Common myeloid progenitor, CD34-positive (primary cell): Measurements from ENCODE around the gene TMPRSS6.

Experiments
- CTCF ChIA-PET: fragments of 350-600 bp; sonication (Branson Sonifier 250); formaldehyde crosslinking; loops from one replicate; lab custom pipeline; 2021; ENCODE audit warnings: antibody characterized with exemption; lab: Charles Lee
- POLR2A ChIA-PET: fragments of 350-600 bp; sonication (Branson Sonifier 250); formaldehyde crosslinking; loops from one replicate; lab custom pipeline; 2021; ENCODE audit warnings: antibody characterized with exemption; lab: Charles Lee
- DNase-seq, 3 donors: peaks; one replicate each; pipeline versions ENCODE4 v3.0.0 to v3.0.0-alpha.2; 2013
- H3K27ac ChIP-seq, 2 experiments: 1 replicate in 1 of 2; 2 replicates in 1 of 2; pipeline ENCODE4 v1.7.0; 2013; ENCODE audit warnings: inconsistent platforms in 2 of 2, low read length in 2 of 2, mild to moderate bottlenecking in 2 of 2, low read depth in 1 of 2, moderate library complexity in 1 of 2; ENCODE audit not compliant: severe bottlenecking in 2 of 2, insufficient read depth in 1 of 2, poor library complexity in 1 of 2
- H3K27me3 ChIP-seq, 5 experiments: replicated peaks in 2 of 5; 1 replicate in 3 of 5; 2 replicates in 2 of 5; pipeline versions ENCODE4 v1.6.1 to v1.7.0; 2013; ENCODE audit warnings: low read length in 4 of 5, mild to moderate bottlenecking in 2 of 5, moderate library complexity in 2 of 5, inconsistent platforms in 1 of 5; ENCODE audit not compliant: insufficient read depth in 5 of 5, control insufficient read depth in 4 of 5
- H3K36me3 ChIP-seq, 4 experiments: 1 replicate in 2 of 4; 2 replicates in 2 of 4; pipeline versions ENCODE4 v1.6.1 to v1.7.0; 2013; ENCODE audit warnings: low read length in 3 of 4, control low read depth in 1 of 4, mild to moderate bottlenecking in 1 of 4; ENCODE audit not compliant: control insufficient read depth in 4 of 4, insufficient read depth in 4 of 4
- H3K4me1 ChIP-seq, 4 experiments: 1 replicate in 3 of 4; 2 replicates in 1 of 4; pipeline versions ENCODE4 v1.6.1 to v1.7.1; 2013; ENCODE audit warnings: low read length in 3 of 4, mild to moderate bottlenecking in 3 of 4, control low read depth in 1 of 4, inconsistent platforms in 1 of 4, moderate library complexity in 1 of 4; ENCODE audit not compliant: control insufficient read depth in 4 of 4, insufficient read depth in 4 of 4; ENCODE audit errors: control extremely low read depth in 1 of 4
- H3K4me3 ChIP-seq, 7 experiments: 1 replicate in 4 of 7; 2 replicates in 3 of 7; pipeline versions ENCODE4 v1.5.1 to v1.7.0; 2013; ENCODE audit warnings: mild to moderate bottlenecking in 7 of 7, low read length in 6 of 7, moderate library complexity in 6 of 7, inconsistent platforms in 2 of 7, low read depth in 2 of 7, control low read depth in 1 of 7; ENCODE audit not compliant: insufficient read depth in 4 of 7, control insufficient read depth in 1 of 7; ENCODE audit errors: extremely low read depth in 1 of 7
- H3K9me3 ChIP-seq, 5 experiments: 1 replicate in 4 of 5; 2 replicates in 1 of 5; pipeline versions ENCODE4 v1.6.1 to v1.7.1; 2013; ENCODE audit warnings: low read length in 4 of 5, mild to moderate bottlenecking in 2 of 5, inconsistent platforms in 1 of 5, low read depth in 1 of 5, moderate library complexity in 1 of 5; ENCODE audit not compliant: control insufficient read depth in 4 of 5, insufficient read depth in 2 of 5; ENCODE audit errors: control extremely low read depth in 1 of 5
- WGBS: methylation state at CpG from one replicate; pipeline ENCODE4 v1.1.5; 2013; ENCODE audit not compliant: insufficient coverage; 5-methylcytosine and 5-hydroxymethylcytosine counted together

Gene TMPRSS6

DNA sequence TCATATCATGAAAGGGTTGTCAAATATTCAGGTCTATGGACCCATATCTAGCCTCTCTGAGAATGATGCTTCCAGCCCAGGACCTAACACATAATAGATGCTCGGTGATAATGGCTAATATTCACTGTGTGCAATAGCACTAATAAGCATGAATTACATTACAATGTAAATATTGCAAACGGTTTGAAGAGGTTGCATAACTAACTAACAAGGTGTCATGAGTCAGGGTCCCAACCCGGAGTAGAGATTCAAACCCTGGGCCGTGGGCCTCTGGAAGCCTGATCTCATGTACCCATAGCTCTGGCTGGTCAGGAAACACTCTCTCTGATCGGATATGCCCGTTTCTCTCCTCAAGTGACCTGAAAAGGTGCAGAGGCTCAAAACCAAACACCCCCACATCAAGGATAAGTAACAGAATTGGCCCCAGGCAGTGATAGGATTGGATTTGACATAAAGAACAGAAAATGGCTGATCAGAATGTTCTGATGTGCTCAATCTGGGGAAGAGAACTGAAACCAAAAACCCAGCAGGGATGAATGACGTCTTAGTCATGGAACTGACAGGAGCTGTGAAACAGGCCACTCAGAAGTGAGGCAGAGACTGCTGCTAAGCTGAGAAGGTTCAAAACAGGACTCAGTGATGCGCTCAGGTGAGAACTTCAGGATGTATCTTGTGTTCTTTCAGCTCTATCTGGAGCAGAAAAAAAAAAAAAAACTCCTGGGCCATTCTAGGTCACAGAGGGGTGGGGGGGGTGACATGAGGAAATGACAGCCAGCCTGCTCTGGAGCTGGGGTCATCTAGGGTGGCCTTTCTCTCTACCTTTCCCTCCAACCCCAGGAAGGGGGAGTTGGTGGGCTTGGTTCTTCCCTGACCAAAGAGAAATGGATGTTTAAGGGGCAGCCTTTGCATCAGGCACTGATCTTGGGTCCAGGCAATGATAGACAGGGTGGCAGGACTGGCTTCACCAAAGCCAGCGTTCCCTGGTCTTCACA lies 64.6 kb downstream of the TMPRSS6 start:
- no peak for DNase-seq
- WGBS = 70% methylated on average over 3 of the region's 9 CpGs
- Histone ChIP-seq H3K4me1 (peaks cover 0 to 4% (median 1%) of the 10 kb centered on the region in 4 experiments), H3K9me3 (no peaks in the 10 kb centered on the region), H3K4me3 (no peak overlapping the region), H3K27ac (no peak overlapping the region), H3K36me3 (no peaks in the 10 kb centered on the region), H3K27me3 (peaks cover 0 to 2% (median 0%) of the 10 kb centered on the region in 5 experiments)
- POLR2A ChIA-PET = no interaction called here
- CTCF ChIA-PET = interaction anchor here (0.6 to 5.0 kb wide), 22 partner anchors 8 to 499 kb away, joined by 3 to 23 read pairs (median 3); partner anchors contain the start of gene IFT27

DNA sequence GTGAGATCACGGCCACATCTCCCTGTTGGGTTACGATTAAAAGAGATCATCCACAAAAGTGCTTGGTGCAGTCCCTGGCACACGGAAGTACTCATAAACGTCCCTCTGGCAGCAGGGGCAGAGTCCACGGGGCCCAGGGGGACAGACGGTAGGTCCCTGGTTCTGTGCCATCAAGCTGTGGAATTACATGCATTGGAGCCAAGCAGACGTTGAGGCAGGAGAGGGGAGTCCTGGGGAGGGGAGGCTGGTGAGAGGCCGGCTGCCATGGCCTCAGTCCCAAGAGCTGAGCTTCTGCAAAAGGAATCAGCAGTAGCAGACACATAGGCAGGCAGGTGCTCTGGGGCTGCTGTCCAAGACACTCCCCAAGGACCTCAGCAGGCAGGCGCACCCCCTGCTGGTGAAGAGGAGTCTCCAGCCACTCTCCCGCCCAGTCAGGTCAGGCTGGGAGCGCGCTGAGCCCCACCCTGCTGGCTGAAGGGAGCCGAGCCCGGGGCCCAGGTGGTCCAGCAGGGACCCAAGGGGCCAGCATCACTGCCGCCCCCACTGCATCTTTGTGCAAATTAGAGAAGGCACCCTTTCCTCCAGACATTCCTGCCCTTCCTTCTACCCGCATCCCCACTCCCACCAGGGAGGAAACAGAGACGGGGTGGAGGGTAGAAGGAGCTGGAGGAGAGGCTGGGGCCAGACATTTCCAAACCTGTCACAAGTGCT lies 65.5 kb downstream of the TMPRSS6 start:
- ChIA-PET POLR2A (no interaction called here), CTCF (interaction anchor here (0.7 to 5.0 kb wide), 24 partner anchors 10 to 498 kb away, joined by 3 to 23 read pairs (median 4); partner anchors contain the start of genes IFT27 and MPST)
- 36% methylated on average over 15 of the region's 17 CpGs for WGBS
- H3K27ac ChIP-seq = no peak overlapping the region
- H3K27me3 ChIP-seq = peaks cover 0 to 2% (median 0%) of the 10 kb centered on the region in 5 experiments
- no peaks in the 10 kb centered on the region for H3K9me3 ChIP-seq
- H3K4me1 ChIP-seq = peaks cover 0 to 4% (median 1%) of the 10 kb centered on the region in 4 experiments
- peak; percentile 60 to 81 (median 80) for DNase-seq
- no peak overlapping the region for H3K4me3 ChIP-seq
- no peaks in the 10 kb centered on the region for H3K36me3 ChIP-seq

DNA sequence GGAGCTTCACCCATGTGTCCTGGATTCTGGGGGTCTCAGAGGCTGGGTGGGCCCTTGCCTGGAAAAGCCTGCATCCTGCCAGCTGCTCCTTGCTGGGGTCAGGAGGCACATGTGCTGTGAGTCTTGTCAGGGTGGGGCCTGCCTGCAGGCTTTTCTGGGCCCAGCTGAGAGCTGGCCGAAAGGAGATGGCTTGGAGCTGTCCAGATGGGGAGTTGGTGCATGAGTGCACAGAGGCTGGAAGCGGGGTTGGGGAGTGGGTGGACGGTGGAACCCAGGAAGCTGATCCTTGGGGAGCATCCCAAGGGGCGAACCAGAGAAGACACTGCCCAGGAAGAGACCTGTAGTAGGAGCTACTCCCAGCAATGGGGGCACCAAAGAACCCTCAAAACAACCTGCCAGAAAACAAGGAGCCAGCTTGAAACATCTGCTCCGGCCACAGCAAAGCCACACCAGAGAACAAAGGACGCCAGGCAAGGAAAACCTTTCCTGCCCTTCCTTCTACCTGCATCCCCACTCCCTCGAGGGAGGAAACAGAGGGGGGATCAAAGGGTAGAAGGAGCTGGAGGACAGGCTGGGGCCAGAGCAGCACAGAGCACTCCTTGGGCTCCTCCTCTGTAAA lies 66.2 kb downstream of the TMPRSS6 start:
- Histone ChIP-seq H3K9me3 (no peaks in the 10 kb centered on the region), H3K36me3 (no peaks in the 10 kb centered on the region), H3K4me3 (no peak overlapping the region), H3K27me3 (peaks cover 0 to 2% (median 0%) of the 10 kb centered on the region in 5 experiments), H3K27ac (no peak overlapping the region), H3K4me1 (peaks cover 0 to 4% (median 1%) of the 10 kb centered on the region in 4 experiments)
- 100% methylated on average over 4 of the region's 7 CpGs for WGBS
- POLR2A ChIA-PET = no interaction called here
- DNase-seq = no peak
- CTCF ChIA-PET = interaction anchor here (0.8 to 5.0 kb wide), 19 partner anchors 11 to 286 kb away, joined by 3 to 23 read pairs (median 4); partner anchors contain the start of gene MPST

DNA sequence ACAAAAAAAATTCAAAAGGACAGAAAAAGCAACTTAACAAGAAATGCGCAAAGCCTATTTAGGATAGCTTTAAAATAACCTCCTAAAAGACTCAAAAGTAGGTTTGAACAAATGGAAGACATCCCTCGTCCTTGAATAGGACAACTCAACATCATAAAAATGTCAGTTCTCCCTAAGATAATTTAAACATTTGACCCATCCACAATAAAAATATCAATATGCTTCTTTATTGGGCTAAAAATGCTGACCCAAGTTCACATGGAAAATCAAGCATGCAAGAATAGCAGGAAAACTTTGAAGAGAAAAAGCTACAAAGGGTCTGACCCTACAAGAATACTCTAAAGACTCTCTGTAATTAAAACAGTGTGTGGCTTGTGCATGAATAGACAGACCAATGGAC lies 70.0 kb downstream of the TMPRSS6 start:
- Histone ChIP-seq H3K9me3 (no peaks in the 10 kb centered on the region), H3K36me3 (no peaks in the 10 kb centered on the region), H3K4me1 (peaks cover 0 to 2% (median 0%) of the 10 kb centered on the region in 4 experiments), H3K27me3 (peaks cover 0 to 3% (median 0%) of the 10 kb centered on the region in 5 experiments), H3K4me3 (no peak overlapping the region), H3K27ac (no peak overlapping the region)
- WGBS = 100% methylated on average over 1 of the region's 2 CpGs
- DNase-seq = no peak
- ChIA-PET CTCF (interaction anchor here (1.3 to 1.8 kb wide), 2 partner anchors 10 to 62 kb away, joined by 4 to 6 read pairs; no protein-coding TSS in a partner anchor), POLR2A (no interaction called here)

DNA sequence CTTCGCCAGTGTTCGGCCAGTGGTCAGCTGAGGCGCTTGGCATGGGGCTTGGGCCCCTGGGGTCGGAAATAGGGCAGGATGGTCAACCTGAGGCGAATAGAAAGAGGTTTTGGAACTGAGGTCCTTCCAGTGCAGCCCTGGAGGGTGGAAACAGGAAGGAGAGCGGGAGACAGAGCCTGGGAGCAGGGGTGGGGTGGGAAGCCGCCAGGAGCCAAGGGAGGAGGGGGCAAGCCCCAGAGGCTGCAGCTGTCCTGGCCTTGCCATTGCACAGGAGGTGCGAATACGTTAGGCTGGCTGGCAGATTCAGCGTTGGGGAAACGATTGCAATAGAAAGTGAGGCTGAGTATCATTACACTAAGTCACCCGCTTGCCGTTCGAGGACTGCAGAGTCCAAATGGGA lies 71.8 kb downstream of the TMPRSS6 start:
- no peak overlapping the region for H3K27ac ChIP-seq
- DNase-seq = no peak
- ChIA-PET POLR2A (no interaction called here), CTCF (interaction anchor here (1.8 kb wide), 1 partner anchor 8 kb away, joined by 6 read pairs; no protein-coding TSS in a partner anchor)
- no peaks in the 10 kb centered on the region for H3K4me1 ChIP-seq
- peaks cover 0 to 3% (median 0%) of the 10 kb centered on the region in 5 experiments for H3K27me3 ChIP-seq
- no peaks in the 10 kb centered on the region for H3K9me3 ChIP-seq
- H3K36me3 ChIP-seq = no peaks in the 10 kb centered on the region
- WGBS = 68% methylated on average over 12 of the region's 14 CpGs
- H3K4me3 ChIP-seq = no peak overlapping the region

DNA sequence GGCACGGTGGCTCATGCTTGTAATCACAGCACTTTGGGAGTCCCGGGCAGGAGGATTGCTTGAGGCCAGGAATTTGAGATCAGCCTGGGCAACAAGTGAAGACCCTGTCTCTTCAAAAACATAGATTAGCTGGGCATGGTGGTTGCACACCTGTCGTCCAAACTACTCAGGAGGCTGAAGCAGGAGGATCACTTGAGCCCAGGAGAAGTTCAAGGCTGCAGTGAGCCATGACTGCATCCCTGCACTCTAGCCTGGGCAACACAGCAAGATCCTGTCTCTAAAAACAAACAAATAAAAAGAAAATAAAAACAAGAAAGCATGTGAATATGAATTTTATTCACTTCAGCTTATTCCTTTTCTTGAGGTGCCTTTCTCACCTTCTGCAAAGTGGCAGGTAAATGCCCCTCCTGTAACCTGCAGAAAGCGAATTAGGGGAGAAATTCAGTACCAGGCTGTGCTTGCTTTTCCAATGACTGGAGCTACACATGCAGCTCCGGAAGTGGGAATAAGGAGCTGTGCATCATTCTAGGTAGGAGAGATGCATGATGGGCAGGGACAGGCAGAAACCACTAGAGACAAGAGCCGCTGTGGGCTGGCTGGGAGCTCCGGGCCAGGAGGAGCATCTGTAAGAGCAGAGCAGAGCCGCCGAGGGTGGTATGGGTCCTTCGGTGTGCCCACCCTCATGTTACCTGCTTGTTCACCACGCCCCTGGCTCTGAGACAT lies 72.7 kb downstream of the TMPRSS6 start:
- POLR2A ChIA-PET = interaction anchor here (0.6 kb wide), 1 partner anchor 21 kb away, joined by 8 read pairs; no protein-coding TSS in a partner anchor
- no peak for DNase-seq
- WGBS = 94% methylated on average over 11 of the region's 11 CpGs

More for the DNA sequence above, 72.7 kb downstream of the TMPRSS6 start:
- Histone ChIP-seq H3K36me3 (no peaks in the 10 kb centered on the region), H3K9me3 (no peaks in the 10 kb centered on the region), H3K27ac (no peak overlapping the region), H3K27me3 (peaks cover 0 to 3% (median 0%) of the 10 kb centered on the region in 5 experiments), H3K4me3 (no peak overlapping the region), H3K4me1 (no peaks in the 10 kb centered on the region)
- CTCF ChIA-PET = interaction anchor here (0.8 to 1.4 kb wide), 3 partner anchors 8 to 255 kb away, joined by 3 to 4 read pairs (median 3); no protein-coding TSS in a partner anchor
